ENCODE results near the gene PLP1.

GRCh38 chrX:103782640-103783039 lies 6.0 kb downstream of the PLP1 start:
- no peak for TF ChIP-seq CTCF (IDR thresholded peaks at IDR 0.05)
- TF ChIP-seq POLR2A (IDR thresholded peaks at IDR 0.05) = no peak
